Activated CD8-positive, alpha-beta memory T cell treated with anti-CD3 and anti-CD28 coated beads, Interleukin-2, amount 50 U/mL, for 1 hour (primary cell): ENCODE data around the gene MFNG.

ENCODE experiments used
- DNase-seq: peaks from one replicate; pipeline ENCODE4 v3.0.0-alpha.2; 2020; ENCODE audit errors: extremely low read depth

Gene MFNG

DNA sequence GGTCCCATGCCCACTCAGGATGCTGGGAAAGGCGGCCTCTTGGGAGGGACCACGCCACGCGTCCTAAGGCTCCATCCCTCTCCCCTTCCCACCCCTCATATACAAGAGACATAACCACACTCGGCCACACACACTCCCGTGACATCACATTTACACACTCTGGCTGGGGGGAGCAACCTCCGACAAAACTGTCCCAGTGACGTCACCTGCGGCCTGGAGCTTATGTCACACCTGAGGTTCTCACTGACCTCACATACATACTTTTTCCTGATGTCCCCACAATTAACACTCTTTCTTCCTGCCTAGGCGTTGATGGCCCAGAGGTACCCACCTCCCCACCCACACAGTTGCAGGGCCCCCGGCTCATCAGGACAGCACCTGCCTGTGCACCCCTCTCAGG lies 60.8 kb downstream of the MFNG start:
- no peak for DNase-seq

DNA sequence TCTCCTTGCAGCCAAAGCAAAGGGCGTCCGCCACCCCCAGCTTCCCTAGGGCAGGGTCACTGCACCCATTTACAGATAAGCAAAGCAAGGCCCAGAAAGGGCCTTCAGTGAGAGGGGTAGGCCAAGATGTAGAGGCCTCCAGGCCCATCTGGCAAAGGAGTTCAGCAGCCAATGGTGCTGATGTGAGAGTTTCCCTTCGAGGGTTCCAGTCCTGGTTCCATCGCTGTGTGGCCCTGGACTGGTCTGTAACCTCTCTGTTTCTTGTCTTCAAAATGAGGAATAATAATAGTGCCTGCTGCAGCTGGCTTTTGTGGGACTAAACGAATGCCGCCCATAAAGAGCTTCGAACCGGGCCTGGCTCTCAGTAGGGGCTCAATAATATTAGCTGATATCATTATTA lies 62.9 kb downstream of the MFNG start:
- DNase-seq = no peak

DNA sequence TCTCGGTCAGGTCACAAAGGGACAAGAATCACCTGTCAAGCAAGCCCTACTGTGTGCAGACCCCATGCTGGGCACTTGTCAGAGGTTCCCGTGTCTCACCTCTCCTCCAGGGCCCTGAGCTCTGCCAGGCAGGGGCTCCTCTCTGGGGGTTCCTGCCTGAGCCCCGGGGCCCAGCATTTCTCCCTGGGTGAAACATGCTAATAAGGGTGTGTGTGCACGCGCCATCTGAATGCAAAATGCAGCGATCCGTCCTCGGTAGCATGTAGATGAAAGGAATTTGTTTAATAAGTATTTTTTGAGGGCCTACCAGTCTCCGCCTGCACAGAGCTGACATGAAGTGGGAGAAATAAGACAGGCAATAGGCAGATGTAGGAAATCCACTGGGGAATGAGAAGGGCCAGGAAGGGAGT lies 64.7 kb downstream of the MFNG start:
- no peak for DNase-seq

DNA sequence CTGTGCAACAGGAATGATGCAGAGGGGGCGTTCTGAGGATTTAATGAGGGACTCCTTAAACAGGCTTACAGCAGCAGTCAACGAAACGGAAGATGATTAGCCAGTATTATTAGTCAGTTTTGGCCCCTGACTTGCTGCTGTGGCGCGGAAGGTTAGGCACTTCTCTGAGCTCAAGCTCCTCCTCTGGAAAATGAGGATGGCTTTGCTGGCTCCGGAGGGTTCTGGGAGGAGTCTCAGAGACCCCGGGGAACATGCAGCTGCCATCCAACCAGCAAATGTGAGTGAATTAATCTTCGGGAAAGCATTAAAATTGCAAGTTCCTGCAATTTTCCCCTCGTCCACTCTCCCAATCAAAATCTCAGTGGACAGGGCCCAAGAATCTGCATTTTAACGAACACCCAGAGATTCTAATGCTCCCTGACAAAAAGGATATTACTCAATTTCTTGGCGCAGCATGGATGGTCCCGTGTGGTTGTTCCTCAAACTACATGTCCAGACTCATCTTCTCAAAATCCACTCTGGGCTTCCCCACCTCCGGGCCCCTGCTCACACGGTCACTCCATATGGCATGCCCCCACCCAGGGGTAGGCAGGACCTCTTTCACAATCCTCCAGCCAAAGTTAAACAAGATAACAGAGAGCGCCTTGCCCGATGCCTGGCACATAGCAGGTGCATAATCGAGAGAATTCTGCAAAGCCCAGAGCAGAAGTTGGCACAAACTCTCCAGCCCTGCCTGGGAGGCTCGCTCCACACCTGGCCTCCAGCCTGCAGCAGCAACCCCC lies 65.3 kb downstream of the MFNG start:
- DNase-seq = no peak

DNA sequence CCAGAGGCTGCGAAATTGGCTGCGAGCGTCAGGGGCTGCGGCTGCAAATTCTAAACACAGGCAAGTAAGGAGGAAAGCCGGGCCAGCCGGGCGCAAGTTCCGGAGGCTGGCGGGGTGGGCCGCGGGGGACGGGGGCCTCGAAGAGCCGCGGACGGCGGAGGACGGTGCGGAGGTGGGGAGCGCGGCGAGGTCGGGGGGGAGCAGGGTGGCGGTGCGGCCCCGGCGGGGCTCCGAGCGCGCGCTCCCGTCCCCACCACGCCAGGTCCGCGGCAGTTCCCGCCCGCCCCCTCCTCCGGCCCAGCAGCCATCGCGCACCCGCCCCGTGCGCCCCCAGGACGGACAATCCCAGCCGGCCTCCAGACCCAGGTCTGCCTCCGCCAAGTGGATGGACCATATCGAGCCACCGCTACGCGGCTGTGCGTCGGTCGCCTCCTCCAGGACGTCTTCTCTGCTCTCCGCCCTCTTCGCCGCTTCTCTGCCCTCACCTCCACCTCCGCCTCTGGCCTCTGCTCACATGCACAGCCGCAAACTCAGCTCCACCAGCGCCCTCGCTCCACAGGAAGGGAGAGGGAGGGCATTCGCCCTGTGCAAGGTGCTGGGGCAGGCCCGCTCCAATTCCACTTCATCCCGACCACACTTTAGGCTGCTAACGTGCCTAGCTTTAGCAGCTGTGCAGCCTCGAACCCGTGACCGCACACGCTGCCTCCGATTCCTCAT lies 66.1 kb downstream of the MFNG start:
- no peak for DNase-seq

DNA sequence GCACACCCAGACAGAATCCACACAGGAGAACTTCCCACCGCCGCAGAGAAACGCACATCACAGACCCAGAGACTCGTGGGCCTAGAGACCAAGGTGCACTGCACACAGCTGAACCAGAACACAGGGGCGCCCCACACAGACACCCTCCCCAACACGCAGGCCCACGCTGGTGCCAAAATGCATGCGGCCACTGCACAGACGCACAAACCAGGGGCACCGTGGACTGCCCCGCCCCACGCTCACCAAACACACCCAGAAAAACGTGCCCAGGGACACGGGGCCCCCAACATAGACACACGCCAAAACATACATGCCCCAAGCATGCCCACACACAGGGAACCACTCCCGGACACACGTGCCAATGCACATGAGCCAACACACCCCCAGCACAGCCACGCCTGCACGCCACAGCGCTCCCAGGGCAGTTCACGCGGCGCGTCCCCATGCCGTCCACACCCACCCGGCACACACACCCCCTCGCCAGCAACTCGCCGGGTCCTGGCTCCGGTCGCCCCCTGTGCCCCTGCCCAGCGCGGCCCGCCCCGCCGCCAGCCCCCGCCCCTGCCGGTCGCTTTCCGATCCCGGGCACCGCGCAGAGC lies 66.7 kb downstream of the MFNG start:
- DNase-seq = no peak
